Gastroesophageal sphincter (tissue), 4 donors: ENCODE results near the gene MCFD2. TPM values are rescaled to one million over a fixed set of nuclear protein-coding genes. Genes with fewer than 3 reads are reported as not detected.

ENCODE experiments used
- ATAC-seq: fragments of 150-250 bp; one replicate; pipeline ENCODE4 v1.9.1; 2016; ENCODE audit warnings: mild to moderate bottlenecking, moderate library complexity
- H3K27ac ChIP-seq, 4 donors: fragments of 200-600 bp; sonication (generic) in 3 of 4; 1 replicate in 3 of 4; 2 replicates in 1 of 4; pipeline ENCODE4 v1.5.1; 2016 to 2019
- H3K27me3 ChIP-seq: fragments of 200-600 bp; sonication (generic); one replicate; pipeline ENCODE4 v1.5.1; 2019
- H3K36me3 ChIP-seq, 2 donors: fragments of 200-600 bp; sonication (generic); one replicate each; pipeline ENCODE4 v1.5.1; 2019; ENCODE audit warnings: control low read depth in 1 of 2
- H3K4me1 ChIP-seq, 3 donors: fragments of 200-600 bp; sonication (generic); 1 replicate in 2 of 3; 2 replicates in 1 of 3; pipeline ENCODE4 v1.5.1; 2016 to 2019; ENCODE audit warnings: control low read depth in 2 of 3
- H3K4me3 ChIP-seq, 2 donors: fragments of 200-600 bp; sonication (generic); one replicate each; pipeline ENCODE4 v1.5.1; 2019; ENCODE audit warnings: mild to moderate bottlenecking in 1 of 2, moderate library complexity in 1 of 2
- H3K9me3 ChIP-seq, 3 donors: fragments of 200-600 bp; sonication (generic); one replicate each; pipeline ENCODE4 v1.5.1; 2017 to 2019; ENCODE audit warnings: control low read depth in 2 of 3
- EP300 ChIP-seq: sonication (generic); formaldehyde crosslinking; IDR thresholded peaks from one replicate; pipeline ENCODE4 v1.6.1; 2017; ENCODE audit warnings: antibody characterized with exemption, mild to moderate bottlenecking
- POLR2A ChIP-seq, 2 donors: fragments of 450-650 bp; IDR thresholded peaks; one replicate each; pipeline ENCODE4 v1.6.1; 2017; ENCODE audit warnings: antibody characterized with exemption in 2 of 2, mild to moderate bottlenecking in 2 of 2, moderate library complexity in 1 of 2
- POLR2AphosphoS5 ChIP-seq: sonication (generic); formaldehyde crosslinking; IDR thresholded peaks from one replicate; pipeline ENCODE4 v1.6.1; 2017; ENCODE audit warnings: antibody characterized with exemption
- WGBS, 2 donors: methylation state at CpG; one replicate each; pipeline ENCODE4 v1.1.5; 2018; ENCODE audit warnings: low coverage in 1 of 2; 5-methylcytosine and 5-hydroxymethylcytosine counted together
- total RNA-seq, 4 donors: library from RNA; depleted of rRNA; stranded (reverse); fragments of >200 nt; gene quantifications; one replicate each; pipeline ENCODE4 v1.1.0, GENCODE V29; 2016
- TF ChIP-seq, protein P1 (sequence below), 4 experiments: fragments of 200-600 bp in 2 of 4; fragments of 450-650 bp in 2 of 4; sonication (generic) in 1 of 4; IDR thresholded peaks; one replicate each; pipeline ENCODE4 v1.5.1; 2017 to 2019; ENCODE audit warnings: antibody characterized with exemption in 4 of 4, mild to moderate bottlenecking in 2 of 4, moderate library complexity in 2 of 4

MCFD2 gene
- total RNA-seq, 4 donors from 2014 or later, result 81.7 to 89.5 (median 85.4) TPM

DNA sequence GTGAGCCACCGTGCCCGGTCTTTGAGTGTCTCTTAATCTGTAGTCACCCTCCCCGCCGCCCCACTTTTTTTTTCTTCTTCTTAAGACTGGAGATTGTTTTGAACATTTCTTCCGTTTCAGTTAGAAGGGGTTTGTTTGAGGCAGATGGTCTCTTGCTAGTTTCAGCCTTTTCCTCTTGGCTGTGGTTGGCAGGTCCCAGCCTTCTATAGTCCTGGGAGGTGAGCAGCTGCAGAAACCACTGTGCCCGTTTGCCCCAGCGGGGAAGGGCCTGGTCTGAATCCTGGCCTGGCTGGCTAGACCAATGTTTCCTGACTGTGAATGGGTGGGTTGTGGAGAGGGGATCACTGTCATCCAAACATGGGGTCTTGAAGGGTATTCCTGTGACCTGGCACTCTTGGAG is 30.1 kb upstream of the MCFD2 start:
- no peak for TF ChIP-seq POLR2AphosphoS5
- TF ChIP-seq EP300, result no peak
- TF ChIP-seq, protein P1, sequence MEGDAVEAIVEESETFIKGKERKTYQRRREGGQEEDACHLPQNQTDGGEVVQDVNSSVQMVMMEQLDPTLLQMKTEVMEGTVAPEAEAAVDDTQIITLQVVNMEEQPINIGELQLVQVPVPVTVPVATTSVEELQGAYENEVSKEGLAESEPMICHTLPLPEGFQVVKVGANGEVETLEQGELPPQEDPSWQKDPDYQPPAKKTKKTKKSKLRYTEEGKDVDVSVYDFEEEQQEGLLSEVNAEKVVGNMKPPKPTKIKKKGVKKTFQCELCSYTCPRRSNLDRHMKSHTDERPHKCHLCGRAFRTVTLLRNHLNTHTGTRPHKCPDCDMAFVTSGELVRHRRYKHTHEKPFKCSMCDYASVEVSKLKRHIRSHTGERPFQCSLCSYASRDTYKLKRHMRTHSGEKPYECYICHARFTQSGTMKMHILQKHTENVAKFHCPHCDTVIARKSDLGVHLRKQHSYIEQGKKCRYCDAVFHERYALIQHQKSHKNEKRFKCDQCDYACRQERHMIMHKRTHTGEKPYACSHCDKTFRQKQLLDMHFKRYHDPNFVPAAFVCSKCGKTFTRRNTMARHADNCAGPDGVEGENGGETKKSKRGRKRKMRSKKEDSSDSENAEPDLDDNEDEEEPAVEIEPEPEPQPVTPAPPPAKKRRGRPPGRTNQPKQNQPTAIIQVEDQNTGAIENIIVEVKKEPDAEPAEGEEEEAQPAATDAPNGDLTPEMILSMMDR (IDR thresholded peaks at IDR 0.05), result no peak
- no peak for TF ChIP-seq POLR2A (IDR thresholded peaks at IDR 0.05)
- ATAC-seq, result no peak
- Histone ChIP-seq H3K4me3 (no peak overlapping the region), H3K36me3 (peaks cover 0 to 19% of the 10 kb centered on the region in 2 donors), H3K27ac (no peak overlapping the region), H3K27me3 (no peaks in the 10 kb centered on the region), H3K4me1 (peaks cover 0 to 56% (median 0%) of the 10 kb centered on the region in 3 donors), H3K9me3 (no peaks in the 10 kb centered on the region)
- 90 to 96% methylated on average over 4 to 5 of the region's 7 CpGs for WGBS, 2 donors

DNA sequence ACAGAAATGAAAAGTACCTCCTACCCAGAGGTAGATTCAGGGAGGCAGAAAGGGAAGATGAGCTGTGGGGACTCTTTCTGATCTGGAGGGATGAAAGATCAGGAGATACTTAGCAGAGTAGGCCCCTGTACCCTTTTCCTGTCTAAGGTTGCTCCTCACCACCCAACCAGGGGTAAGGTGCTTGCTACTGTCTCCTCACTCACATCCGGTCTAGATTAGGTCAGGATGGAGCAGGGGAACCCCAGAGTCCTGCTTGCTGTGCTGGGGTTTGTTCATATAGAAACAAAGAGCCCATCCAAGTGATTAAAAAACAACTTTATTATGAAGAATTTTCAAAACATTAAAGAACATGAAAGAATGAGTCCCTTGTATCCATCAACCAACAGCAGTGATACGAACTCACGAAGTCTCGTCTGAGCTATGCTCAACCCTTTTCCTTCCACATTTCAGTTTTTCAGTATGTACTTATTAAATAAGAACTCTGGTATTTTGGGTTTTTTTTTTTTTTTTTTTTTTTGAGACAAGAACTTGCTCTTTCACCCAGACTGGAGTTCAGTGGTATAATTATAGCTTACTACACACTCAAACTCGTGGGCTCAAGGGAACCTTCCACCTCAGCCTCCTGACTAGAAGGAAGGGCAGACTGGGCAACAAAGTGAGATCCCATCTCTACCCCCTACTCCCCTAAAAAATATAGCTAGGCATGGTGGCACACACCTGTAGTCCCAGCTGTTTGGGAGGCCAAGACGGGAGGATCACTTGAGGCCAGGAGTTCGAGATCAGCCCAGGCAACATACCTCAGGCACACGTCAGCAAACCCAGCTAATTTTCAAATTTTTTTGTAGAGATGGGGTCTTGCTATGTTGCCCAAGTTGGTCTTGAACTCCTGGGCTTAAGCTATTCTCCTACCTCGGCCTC is 28.5 kb upstream of the MCFD2 start:
- H3K27ac ChIP-seq, result peak overlapping the region in 3 of 4 donors; percentile 8 to 95 (median 94)
- H3K36me3 ChIP-seq, result peaks cover 0 to 11% of the 10 kb centered on the region in 2 donors
- H3K4me1 ChIP-seq, result peaks cover 0 to 63% (median 8%) of the 10 kb centered on the region in 3 donors
- H3K4me3 ChIP-seq, result no peak overlapping the region
- no peak for ATAC-seq
- TF ChIP-seq POLR2A (IDR thresholded peaks at IDR 0.05), result no peak
- TF ChIP-seq, protein P1 (IDR thresholded peaks at IDR 0.05), result no peak
- TF ChIP-seq POLR2AphosphoS5, result no peak
- TF ChIP-seq EP300, result no peak
- H3K9me3 ChIP-seq, result no peaks in the 10 kb centered on the region
- no peaks in the 10 kb centered on the region for H3K27me3 ChIP-seq
- WGBS, 2 donors, result 83 to 94% methylated on average over 6 of the region's 9 CpGs

DNA sequence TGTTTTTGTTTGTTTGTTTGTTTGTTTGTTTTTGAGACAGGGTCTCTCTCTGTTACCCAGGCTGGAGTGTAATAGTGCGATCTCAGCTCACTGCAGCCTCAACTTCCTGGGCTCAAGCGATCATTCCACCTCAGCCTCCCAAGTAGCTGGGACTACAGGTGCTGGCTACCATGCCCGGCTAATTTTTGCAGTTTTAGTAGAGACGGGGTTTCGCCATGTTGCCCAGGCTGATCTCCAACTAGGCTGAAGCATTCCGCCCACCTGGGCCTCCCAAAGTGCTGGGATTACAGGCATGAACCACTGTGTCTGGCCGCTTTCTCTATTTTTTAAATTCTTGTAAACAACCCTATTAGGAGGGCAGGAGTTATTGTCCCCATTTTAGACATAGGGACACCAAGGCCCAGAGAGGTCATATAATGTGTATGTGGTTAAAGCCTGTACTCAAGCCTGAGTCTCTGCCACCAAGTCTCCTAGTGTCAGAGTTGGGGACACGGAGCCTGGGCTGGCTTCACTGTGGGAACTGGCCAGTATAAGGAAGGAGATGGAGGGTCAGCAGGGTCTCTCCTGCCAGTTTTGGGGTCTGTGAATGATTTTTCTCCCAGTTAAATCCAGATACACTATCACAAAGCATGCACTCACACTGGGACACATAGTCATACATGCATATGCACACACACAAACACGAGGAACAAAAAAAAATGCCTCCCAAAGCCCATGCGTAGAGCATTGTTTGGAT is 27.5 kb upstream of the MCFD2 start:
- WGBS, 2 donors, result 71 to 93% methylated on average over 3 to 10 of the region's 10 CpGs
- no peaks in the 10 kb centered on the region for H3K9me3 ChIP-seq
- TF ChIP-seq POLR2AphosphoS5 (no peak), POLR2A (IDR thresholded peaks at IDR 0.05) (no peak), EP300 (no peak)
- TF ChIP-seq, protein P1 (IDR thresholded peaks at IDR 0.05), result no peak
- H3K27ac ChIP-seq, result peak overlapping the region in 3 of 4 donors; percentile 8 to 95 (median 94)
- H3K27me3 ChIP-seq, result no peaks in the 10 kb centered on the region
- H3K4me1 ChIP-seq, result peaks cover 0 to 59% (median 8%) of the 10 kb centered on the region in 3 donors
- ATAC-seq, result no peak
- H3K4me3 ChIP-seq, result peak overlapping the region; percentile 81 to 92
- H3K36me3 ChIP-seq, result peaks cover 0 to 11% of the 10 kb centered on the region in 2 donors

DNA sequence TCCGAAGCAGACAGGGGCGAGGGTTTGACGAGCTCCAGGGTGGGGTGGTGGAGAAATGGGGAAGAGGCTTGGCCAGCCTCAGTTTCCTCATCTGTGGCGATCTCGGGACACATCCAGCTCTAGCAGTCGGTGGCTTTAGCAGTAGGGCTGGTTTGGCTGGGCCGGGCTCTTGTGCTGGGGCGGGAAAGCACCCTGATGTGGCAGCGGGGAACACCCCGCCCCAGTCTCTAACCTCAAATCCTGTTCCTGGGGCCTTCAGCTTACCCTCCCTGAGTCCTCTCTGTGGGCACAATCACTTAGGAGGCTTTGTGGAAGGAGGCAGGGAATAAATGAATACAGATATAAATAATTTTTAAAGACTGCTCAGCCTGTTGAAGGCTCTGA is 26.5 kb upstream of the MCFD2 start:
- peak overlapping the region; percentile 40 to 95 (median 92) for H3K27ac ChIP-seq
- H3K4me1 ChIP-seq, result peaks cover 0 to 59% (median 8%) of the 10 kb centered on the region in 3 donors
- TF ChIP-seq, protein P1 (IDR thresholded peaks at IDR 0.05), result no peak
- TF ChIP-seq POLR2AphosphoS5, result no peak
- no peak for TF ChIP-seq EP300
- no CpG with 5 or more reads among the region's 10 CpGs for WGBS, 2 donors
- peaks cover 0 to 11% of the 10 kb centered on the region in 2 donors for H3K36me3 ChIP-seq
- H3K27me3 ChIP-seq, result no peaks in the 10 kb centered on the region
- no peaks in the 10 kb centered on the region for H3K9me3 ChIP-seq
- peak overlapping the region; percentile 81 to 92 for H3K4me3 ChIP-seq
- ATAC-seq, result no peak
